WTC11 (cell line): ENCODE data around the gene ZMYND11.

Experiments used
- CBFB ChIP-seq: sonication (generic); formaldehyde crosslinking; IDR thresholded peaks from 2 replicates; pipeline ENCODE4 v1.8.1; 2022; ENCODE audit warnings: mild to moderate bottlenecking, low read depth, missing genetic modification reagents
- CREB1 ChIP-seq: sonication (generic); formaldehyde crosslinking; IDR thresholded peaks from 2 replicates; pipeline ENCODE4 v1.8.0; 2023; ENCODE audit warnings: mild to moderate bottlenecking, missing genetic modification reagents
- CREM ChIP-seq: sonication (generic); formaldehyde crosslinking; IDR thresholded peaks from 2 replicates; pipeline ENCODE4 v1.8.1; 2022; ENCODE audit warnings: mild to moderate bottlenecking, missing genetic modification reagents, moderate library complexity
- E2F5 ChIP-seq: sonication (generic); formaldehyde crosslinking; IDR thresholded peaks from 2 replicates; pipeline ENCODE4 v1.8.1; 2022; ENCODE audit warnings: mild to moderate bottlenecking, moderate library complexity, missing genetic modification reagents
- ELF4 ChIP-seq: sonication (generic); formaldehyde crosslinking; IDR thresholded peaks from 2 replicates; pipeline ENCODE4 v1.8.1; 2022; ENCODE audit warnings: low read depth, mild to moderate bottlenecking, moderate library complexity, missing genetic modification reagents
- JUN ChIP-seq: sonication (generic); formaldehyde crosslinking; IDR thresholded peaks from 2 replicates; pipeline ENCODE4 v1.8.0; 2023; ENCODE audit warnings: mild to moderate bottlenecking, missing genetic modification reagents
- NR1H2 ChIP-seq: sonication (generic); formaldehyde crosslinking; IDR thresholded peaks from 2 replicates; pipeline ENCODE4 v1.9.0; 2021; ENCODE audit warnings: mild to moderate bottlenecking, moderate library complexity, missing genetic modification reagents
- TEAD4 ChIP-seq: sonication (generic); formaldehyde crosslinking; IDR thresholded peaks from 2 replicates; pipeline ENCODE4 v1.8.0; 2022; ENCODE audit warnings: mild to moderate bottlenecking, missing genetic modification reagents
- USF2 ChIP-seq: sonication (generic); formaldehyde crosslinking; IDR thresholded peaks from 2 replicates; pipeline ENCODE4 v1.8.1; 2023; ENCODE audit warnings: mild to moderate bottlenecking, missing genetic modification reagents, moderate library complexity
- ZBTB43 ChIP-seq: sonication (generic); formaldehyde crosslinking; IDR thresholded peaks from 2 replicates; pipeline ENCODE4 v1.8.1; 2023; ENCODE audit warnings: mild to moderate bottlenecking, missing genetic modification reagents
- ZNF138 ChIP-seq: sonication (generic); formaldehyde crosslinking; conservative IDR thresholded peaks from 2 replicates; pipeline ENCODE4 v1.8.1; 2022; ENCODE audit warnings: mild to moderate bottlenecking, moderate library complexity, missing genetic modification reagents
- TF ChIP-seq, protein P1 (sequence below): fragments of 200-600 bp; IDR thresholded peaks from 2 replicates; pipeline ENCODE4 v1.8.0; 2022; ENCODE audit warnings: antibody characterized with exemption
- TF ChIP-seq, protein P2 (sequence below): sonication (generic); formaldehyde crosslinking; IDR thresholded peaks from 2 replicates; pipeline ENCODE4 v1.8.1; 2022; ENCODE audit warnings: low read depth, mild to moderate bottlenecking, moderate library complexity, missing genetic modification reagents, borderline replicate concordance

DNA sequence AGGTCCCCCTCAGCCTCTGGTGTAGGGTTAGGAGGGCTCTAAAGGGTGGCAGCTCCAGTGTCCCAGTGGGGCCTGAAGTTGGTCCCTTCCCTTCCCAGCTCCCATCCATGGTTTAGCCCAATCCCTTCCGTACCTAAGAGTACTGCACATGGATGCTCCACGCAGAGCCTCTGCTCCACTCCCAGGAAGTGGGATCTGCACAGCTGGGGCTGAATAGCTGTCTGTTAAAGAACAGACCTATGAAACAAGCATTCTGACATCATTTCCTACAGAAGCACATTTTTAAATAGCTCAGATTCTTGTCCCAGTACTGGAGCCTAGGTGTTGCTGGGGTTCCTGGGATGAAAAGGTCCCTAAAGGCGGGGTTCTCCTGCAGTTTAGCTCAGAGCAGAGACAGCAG is 135.9 kb downstream of the ZMYND11 start:
- TF ChIP-seq, protein P1, sequence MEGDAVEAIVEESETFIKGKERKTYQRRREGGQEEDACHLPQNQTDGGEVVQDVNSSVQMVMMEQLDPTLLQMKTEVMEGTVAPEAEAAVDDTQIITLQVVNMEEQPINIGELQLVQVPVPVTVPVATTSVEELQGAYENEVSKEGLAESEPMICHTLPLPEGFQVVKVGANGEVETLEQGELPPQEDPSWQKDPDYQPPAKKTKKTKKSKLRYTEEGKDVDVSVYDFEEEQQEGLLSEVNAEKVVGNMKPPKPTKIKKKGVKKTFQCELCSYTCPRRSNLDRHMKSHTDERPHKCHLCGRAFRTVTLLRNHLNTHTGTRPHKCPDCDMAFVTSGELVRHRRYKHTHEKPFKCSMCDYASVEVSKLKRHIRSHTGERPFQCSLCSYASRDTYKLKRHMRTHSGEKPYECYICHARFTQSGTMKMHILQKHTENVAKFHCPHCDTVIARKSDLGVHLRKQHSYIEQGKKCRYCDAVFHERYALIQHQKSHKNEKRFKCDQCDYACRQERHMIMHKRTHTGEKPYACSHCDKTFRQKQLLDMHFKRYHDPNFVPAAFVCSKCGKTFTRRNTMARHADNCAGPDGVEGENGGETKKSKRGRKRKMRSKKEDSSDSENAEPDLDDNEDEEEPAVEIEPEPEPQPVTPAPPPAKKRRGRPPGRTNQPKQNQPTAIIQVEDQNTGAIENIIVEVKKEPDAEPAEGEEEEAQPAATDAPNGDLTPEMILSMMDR = no peak
- no peak for TF ChIP-seq CBFB (CRISPR knock-in tag)
- no peak for TF ChIP-seq ZNF138 (CRISPR knock-in tag)
- no peak for TF ChIP-seq CREM
- no peak for TF ChIP-seq USF2
- TF ChIP-seq TEAD4 (CRISPR knock-in tag) = no peak
- TF ChIP-seq ELF4 = no peak
- TF ChIP-seq CREB1 (CRISPR knock-in tag) = no peak
- no peak for TF ChIP-seq NR1H2 (CRISPR knock-in tag)
- no peak for TF ChIP-seq ZBTB43 (CRISPR knock-in tag)
- TF ChIP-seq, protein P2, sequence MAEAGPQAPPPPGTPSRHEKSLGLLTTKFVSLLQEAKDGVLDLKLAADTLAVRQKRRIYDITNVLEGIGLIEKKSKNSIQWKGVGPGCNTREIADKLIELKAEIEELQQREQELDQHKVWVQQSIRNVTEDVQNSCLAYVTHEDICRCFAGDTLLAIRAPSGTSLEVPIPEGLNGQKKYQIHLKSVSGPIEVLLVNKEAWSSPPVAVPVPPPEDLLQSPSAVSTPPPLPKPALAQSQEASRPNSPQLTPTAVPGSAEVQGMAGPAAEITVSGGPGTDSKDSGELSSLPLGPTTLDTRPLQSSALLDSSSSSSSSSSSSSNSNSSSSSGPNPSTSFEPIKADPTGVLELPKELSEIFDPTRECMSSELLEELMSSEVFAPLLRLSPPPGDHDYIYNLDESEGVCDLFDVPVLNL (CRISPR knock-in tag) = no peak
- no peak for TF ChIP-seq JUN (CRISPR knock-in tag)
- TF ChIP-seq E2F5 = no peak
